ENCODE measurements around the gene TSPAN15. TPM values are rescaled to one million over a fixed set of nuclear protein-coding genes. Genes with fewer than 3 reads are reported as not detected.

Gene TSPAN15
- total and polyA plus RNA-seq, 2 experiments from 2014 or later = 6.6 to 10.1 TPM

- H3K27ac ChIP-seq (ENCODE audit: low read depth) = no peak overlapping the region
- H3K4me2 ChIP-seq = no peak overlapping the region
- H3K27me3 Mint-ChIP-seq (ENCODE audit: insufficient read depth, low read depth, poor library complexity) = peaks cover 23% of the 10 kb centered on the region
- H3K9me3 Mint-ChIP-seq = no peaks in the 10 kb centered on the region
- no peaks in the 10 kb centered on the region for H3K9me2 ChIP-seq (ENCODE audit: insufficient read depth)
- H3K4me3 Mint-ChIP-seq = peak overlapping the region; percentile 77
- peaks cover 7% of the 10 kb centered on the region; the same call in 1 of the 2 replicates for H4K20me1 ChIP-seq (replicated peaks; ENCODE audit: insufficient read depth)
- H3K27me3 ChIP-seq (ENCODE audit: insufficient read depth) = peaks cover 38% of the 10 kb centered on the region
- no peaks in the 10 kb centered on the region; the same call in 2 of the 3 replicates for H3K36me3 Mint-ChIP-seq (ENCODE audit: low read depth)
- no peak for TF ChIP-seq POLR2AphosphoS5 (IDR thresholded peaks at IDR 0.05; ENCODE audit: low read depth)
- no peak for TF ChIP-seq EZH2 (IDR thresholded peaks at IDR 0.05; ENCODE audit: low read depth, unreplicated experiment)
- TF ChIP-seq ZNF331 (CRISPR knock-in tag; IDR thresholded peaks at IDR 0.05; ENCODE audit: low read depth) = no peak
- TF ChIP-seq, protein P1, sequence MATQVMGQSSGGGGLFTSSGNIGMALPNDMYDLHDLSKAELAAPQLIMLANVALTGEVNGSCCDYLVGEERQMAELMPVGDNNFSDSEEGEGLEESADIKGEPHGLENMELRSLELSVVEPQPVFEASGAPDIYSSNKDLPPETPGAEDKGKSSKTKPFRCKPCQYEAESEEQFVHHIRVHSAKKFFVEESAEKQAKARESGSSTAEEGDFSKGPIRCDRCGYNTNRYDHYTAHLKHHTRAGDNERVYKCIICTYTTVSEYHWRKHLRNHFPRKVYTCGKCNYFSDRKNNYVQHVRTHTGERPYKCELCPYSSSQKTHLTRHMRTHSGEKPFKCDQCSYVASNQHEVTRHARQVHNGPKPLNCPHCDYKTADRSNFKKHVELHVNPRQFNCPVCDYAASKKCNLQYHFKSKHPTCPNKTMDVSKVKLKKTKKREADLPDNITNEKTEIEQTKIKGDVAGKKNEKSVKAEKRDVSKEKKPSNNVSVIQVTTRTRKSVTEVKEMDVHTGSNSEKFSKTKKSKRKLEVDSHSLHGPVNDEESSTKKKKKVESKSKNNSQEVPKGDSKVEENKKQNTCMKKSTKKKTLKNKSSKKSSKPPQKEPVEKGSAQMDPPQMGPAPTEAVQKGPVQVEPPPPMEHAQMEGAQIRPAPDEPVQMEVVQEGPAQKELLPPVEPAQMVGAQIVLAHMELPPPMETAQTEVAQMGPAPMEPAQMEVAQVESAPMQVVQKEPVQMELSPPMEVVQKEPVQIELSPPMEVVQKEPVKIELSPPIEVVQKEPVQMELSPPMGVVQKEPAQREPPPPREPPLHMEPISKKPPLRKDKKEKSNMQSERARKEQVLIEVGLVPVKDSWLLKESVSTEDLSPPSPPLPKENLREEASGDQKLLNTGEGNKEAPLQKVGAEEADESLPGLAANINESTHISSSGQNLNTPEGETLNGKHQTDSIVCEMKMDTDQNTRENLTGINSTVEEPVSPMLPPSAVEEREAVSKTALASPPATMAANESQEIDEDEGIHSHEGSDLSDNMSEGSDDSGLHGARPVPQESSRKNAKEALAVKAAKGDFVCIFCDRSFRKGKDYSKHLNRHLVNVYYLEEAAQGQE (IDR thresholded peaks at IDR 0.05; ENCODE audit: unreplicated experiment) = no peak
- no peak for TF ChIP-seq JUNB (IDR thresholded peaks at IDR 0.05; ENCODE audit: unreplicated experiment)
- TF ChIP-seq, protein P2, sequence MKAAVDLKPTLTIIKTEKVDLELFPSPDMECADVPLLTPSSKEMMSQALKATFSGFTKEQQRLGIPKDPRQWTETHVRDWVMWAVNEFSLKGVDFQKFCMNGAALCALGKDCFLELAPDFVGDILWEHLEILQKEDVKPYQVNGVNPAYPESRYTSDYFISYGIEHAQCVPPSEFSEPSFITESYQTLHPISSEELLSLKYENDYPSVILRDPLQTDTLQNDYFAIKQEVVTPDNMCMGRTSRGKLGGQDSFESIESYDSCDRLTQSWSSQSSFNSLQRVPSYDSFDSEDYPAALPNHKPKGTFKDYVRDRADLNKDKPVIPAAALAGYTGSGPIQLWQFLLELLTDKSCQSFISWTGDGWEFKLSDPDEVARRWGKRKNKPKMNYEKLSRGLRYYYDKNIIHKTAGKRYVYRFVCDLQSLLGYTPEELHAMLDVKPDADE (IDR thresholded peaks at IDR 0.05) = no peak
- TF ChIP-seq EZH2phosphoT487 (IDR thresholded peaks at IDR 0.05; ENCODE audit: unreplicated experiment) = no peak
- no peak for TF ChIP-seq NANOG (IDR thresholded peaks at IDR 0.05; ENCODE audit: borderline replicate concordance)
- TF ChIP-seq, protein P3, sequence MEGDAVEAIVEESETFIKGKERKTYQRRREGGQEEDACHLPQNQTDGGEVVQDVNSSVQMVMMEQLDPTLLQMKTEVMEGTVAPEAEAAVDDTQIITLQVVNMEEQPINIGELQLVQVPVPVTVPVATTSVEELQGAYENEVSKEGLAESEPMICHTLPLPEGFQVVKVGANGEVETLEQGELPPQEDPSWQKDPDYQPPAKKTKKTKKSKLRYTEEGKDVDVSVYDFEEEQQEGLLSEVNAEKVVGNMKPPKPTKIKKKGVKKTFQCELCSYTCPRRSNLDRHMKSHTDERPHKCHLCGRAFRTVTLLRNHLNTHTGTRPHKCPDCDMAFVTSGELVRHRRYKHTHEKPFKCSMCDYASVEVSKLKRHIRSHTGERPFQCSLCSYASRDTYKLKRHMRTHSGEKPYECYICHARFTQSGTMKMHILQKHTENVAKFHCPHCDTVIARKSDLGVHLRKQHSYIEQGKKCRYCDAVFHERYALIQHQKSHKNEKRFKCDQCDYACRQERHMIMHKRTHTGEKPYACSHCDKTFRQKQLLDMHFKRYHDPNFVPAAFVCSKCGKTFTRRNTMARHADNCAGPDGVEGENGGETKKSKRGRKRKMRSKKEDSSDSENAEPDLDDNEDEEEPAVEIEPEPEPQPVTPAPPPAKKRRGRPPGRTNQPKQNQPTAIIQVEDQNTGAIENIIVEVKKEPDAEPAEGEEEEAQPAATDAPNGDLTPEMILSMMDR (conservative IDR thresholded peaks at IDR 0.05; ENCODE audit: low read depth in 2 of 2) = no peak
- no peak for TF ChIP-seq ZNF114 (CRISPR knock-in tag; IDR thresholded peaks at IDR 0.05)
- no peak for TF ChIP-seq CREB1 (CRISPR knock-in tag; IDR thresholded peaks at IDR 0.05; ENCODE audit: low read depth)
- TF ChIP-seq STAT1 (IDR thresholded peaks at IDR 0.05; ENCODE audit: unreplicated experiment) = no peak
- TF ChIP-seq, protein P4, sequence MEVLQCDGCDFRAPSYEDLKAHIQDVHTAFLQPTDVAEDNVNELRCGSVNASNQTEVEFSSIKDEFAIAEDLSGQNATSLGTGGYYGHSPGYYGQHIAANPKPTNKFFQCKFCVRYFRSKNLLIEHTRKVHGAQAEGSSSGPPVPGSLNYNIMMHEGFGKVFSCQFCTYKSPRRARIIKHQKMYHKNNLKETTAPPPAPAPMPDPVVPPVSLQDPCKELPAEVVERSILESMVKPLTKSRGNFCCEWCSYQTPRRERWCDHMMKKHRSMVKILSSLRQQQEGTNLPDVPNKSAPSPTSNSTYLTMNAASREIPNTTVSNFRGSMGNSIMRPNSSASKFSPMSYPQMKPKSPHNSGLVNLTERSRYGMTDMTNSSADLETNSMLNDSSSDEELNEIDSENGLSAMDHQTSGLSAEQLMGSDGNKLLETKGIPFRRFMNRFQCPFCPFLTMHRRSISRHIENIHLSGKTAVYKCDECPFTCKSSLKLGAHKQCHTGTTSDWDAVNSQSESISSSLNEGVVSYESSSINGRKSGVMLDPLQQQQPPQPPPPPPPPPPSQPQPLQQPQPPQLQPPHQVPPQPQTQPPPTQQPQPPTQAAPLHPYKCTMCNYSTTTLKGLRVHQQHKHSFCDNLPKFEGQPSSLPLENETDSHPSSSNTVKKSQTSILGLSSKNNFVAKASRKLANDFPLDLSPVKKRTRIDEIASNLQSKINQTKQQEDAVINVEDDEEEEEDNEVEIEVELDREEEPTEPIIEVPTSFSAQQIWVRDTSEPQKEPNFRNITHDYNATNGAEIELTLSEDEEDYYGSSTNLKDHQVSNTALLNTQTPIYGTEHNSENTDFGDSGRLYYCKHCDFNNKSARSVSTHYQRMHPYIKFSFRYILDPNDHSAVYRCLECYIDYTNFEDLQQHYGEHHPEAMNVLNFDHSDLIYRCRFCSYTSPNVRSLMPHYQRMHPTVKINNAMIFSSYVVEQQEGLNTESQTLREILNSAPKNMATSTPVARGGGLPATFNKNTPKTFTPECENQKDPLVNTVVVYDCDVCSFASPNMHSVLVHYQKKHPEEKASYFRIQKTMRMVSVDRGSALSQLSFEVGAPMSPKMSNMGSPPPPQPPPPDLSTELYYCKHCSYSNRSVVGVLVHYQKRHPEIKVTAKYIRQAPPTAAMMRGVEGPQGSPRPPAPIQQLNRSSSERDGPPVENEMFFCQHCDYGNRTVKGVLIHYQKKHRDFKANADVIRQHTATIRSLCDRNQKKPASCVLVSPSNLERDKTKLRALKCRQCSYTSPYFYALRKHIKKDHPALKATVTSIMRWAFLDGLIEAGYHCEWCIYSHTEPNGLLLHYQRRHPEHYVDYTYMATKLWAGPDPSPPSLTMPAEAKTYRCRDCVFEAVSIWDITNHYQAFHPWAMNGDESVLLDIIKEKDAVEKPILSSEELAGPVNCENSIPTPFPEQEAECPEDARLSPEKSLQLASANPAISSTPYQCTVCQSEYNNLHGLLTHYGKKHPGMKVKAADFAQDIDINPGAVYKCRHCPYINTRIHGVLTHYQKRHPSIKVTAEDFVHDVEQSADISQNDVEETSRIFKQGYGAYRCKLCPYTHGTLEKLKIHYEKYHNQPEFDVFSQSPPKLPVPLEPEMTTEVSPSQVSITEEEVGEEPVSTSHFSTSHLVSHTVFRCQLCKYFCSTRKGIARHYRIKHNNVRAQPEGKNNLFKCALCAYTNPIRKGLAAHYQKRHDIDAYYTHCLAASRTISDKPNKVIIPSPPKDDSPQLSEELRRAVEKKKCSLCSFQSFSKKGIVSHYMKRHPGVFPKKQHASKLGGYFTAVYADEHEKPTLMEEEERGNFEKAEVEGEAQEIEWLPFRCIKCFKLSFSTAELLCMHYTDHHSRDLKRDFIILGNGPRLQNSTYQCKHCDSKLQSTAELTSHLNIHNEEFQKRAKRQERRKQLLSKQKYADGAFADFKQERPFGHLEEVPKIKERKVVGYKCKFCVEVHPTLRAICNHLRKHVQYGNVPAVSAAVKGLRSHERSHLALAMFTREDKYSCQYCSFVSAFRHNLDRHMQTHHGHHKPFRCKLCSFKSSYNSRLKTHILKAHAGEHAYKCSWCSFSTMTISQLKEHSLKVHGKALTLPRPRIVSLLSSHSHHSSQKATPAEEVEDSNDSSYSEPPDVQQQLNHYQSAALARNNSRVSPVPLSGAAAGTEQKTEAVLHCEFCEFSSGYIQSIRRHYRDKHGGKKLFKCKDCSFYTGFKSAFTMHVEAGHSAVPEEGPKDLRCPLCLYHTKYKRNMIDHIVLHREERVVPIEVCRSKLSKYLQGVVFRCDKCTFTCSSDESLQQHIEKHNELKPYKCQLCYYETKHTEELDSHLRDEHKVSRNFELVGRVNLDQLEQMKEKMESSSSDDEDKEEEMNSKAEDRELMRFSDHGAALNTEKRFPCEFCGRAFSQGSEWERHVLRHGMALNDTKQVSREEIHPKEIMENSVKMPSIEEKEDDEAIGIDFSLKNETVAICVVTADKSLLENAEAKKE (CRISPR knock-in tag; IDR thresholded peaks at IDR 0.05) = no peak
- peaks cover 13% of the 10 kb centered on the region for H3K4me1 ChIP-seq (ENCODE audit: insufficient read depth)
- no peaks in the 10 kb centered on the region for H3K36me3 ChIP-seq (ENCODE audit: insufficient read depth)
- no peak for ATAC-seq
- H3F3A ChIP-seq (replicated peaks; ENCODE audit: low read depth) = no peaks in the 10 kb centered on the region
- H3K4me3 ChIP-seq = no peak overlapping the region
- no peak overlapping the region for H2AFZ ChIP-seq
- H3K27ac Mint-ChIP-seq = no peak overlapping the region
- no peaks in the 10 kb centered on the region for H3K79me2 ChIP-seq (replicated peaks; ENCODE audit: insufficient read depth)
- DNase-seq (ENCODE audit: low spot score) = no peak
- H3K4me1 Mint-ChIP-seq = peaks cover 19% of the 10 kb centered on the region
Measured at GRCh38 chr10:69452676-69453415, 1.6 kb downstream of the TSPAN15 start.

Data from GM23338 (cell line).